Hepatocyte (in vitro differentiated cells): ENCODE results near the gene ABHD2.

Experiments
- EZH2 ChIP-seq: fragments of 200-600 bp; sonication (generic); IDR thresholded peaks from 2 replicates; pipeline ENCODE4 v1.6.1; 2016; ENCODE audit warnings: antibody characterized with exemption, mild to moderate bottlenecking, borderline replicate concordance
- EZH2phosphoT487 ChIP-seq: fragments of 200-600 bp; sonication (generic); IDR thresholded peaks from one replicate; pipeline ENCODE4 v1.6.1; 2018; ENCODE audit warnings: antibody characterized with exemption, mild to moderate bottlenecking, low read depth, moderate library complexity; ENCODE audit not compliant: unreplicated experiment, severe bottlenecking
- TF ChIP-seq, protein P1 (sequence below): fragments of 200-600 bp; sonication (generic); IDR thresholded peaks from 2 replicates; pipeline ENCODE4 v1.5.1; 2016; ENCODE audit warnings: antibody characterized with exemption, mild to moderate bottlenecking; ENCODE audit not compliant: poor library complexity

DNA sequence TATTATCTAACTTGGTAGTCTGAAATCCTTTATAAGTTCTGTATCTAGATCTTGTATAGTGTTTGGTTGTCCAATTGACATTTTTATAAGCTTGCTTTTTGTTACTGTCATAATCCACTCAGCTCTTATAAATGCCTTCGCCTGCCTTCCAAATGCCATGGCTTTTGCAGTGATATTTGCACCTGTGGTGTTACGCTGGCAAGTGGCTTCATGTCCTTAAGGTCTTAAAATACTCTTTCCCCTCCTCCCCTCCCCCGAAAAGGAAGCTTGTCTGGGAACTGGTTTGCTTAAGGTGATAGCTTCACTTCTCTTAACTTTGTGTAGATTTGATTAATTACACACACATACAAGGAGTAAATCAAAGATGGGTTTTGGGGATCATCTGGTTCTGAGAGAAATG, 62.0 kb downstream of the ABHD2 start:
- TF ChIP-seq, protein P1, sequence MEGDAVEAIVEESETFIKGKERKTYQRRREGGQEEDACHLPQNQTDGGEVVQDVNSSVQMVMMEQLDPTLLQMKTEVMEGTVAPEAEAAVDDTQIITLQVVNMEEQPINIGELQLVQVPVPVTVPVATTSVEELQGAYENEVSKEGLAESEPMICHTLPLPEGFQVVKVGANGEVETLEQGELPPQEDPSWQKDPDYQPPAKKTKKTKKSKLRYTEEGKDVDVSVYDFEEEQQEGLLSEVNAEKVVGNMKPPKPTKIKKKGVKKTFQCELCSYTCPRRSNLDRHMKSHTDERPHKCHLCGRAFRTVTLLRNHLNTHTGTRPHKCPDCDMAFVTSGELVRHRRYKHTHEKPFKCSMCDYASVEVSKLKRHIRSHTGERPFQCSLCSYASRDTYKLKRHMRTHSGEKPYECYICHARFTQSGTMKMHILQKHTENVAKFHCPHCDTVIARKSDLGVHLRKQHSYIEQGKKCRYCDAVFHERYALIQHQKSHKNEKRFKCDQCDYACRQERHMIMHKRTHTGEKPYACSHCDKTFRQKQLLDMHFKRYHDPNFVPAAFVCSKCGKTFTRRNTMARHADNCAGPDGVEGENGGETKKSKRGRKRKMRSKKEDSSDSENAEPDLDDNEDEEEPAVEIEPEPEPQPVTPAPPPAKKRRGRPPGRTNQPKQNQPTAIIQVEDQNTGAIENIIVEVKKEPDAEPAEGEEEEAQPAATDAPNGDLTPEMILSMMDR: no peak
- no peak for TF ChIP-seq EZH2
- no peak for TF ChIP-seq EZH2phosphoT487
